HEK293 (cell line): ENCODE measurements around the gene SP2.
A peak's percentile ranks its signal among the peaks of the same experiment; 100 is the strongest.

Experiments
- CTCF ChIA-PET: fragments of 350-600 bp; formaldehyde crosslinking; extraction: SDS; loops from one replicate; lab custom pipeline; 2021; ENCODE audit warnings: antibody characterized with exemption; lab: Yijun Ruan, JAX
- POLR2A ChIA-PET: fragments of 300-600 bp; formaldehyde crosslinking; extraction: SDS; loops from one replicate; lab custom pipeline; 2020; ENCODE audit warnings: antibody characterized with exemption, inconsistent platforms; lab: Yijun Ruan, JAX
- H3K27ac ChIP-seq: fragments of 200-500 bp; sonication (Bioruptor generic); 2 replicates; pipeline ENCODE4 v1.5.1; 2014; ENCODE audit warnings: low read depth, low read length, control low read depth, inconsistent platforms; ENCODE audit errors: extremely low read depth
- H3K36me3 ChIP-seq, 2 experiments: fragments of 200-500 bp in 1 of 2; sonication (Bioruptor generic) in 1 of 2; 1 replicate in 1 of 2; 2 replicates in 1 of 2; pipeline ENCODE4 v1.5.1; 2014 to 2017; ENCODE audit warnings: inconsistent platforms in 2 of 2, low read length in 2 of 2; ENCODE audit not compliant: control insufficient read depth in 2 of 2, insufficient read depth in 1 of 2
- H3K4me1 ChIP-seq: fragments of 200-500 bp; sonication (Bioruptor generic); 2 replicates; pipeline ENCODE4 v1.5.1; 2014; ENCODE audit warnings: mild to moderate bottlenecking, low read length, inconsistent platforms; ENCODE audit not compliant: control insufficient read depth, insufficient read depth
- H3K4me3 ChIP-seq: 2 replicates; pipeline ENCODE4 v1.5.1; 2011; ENCODE audit warnings: low read depth, mild to moderate bottlenecking, control low read depth, low read length, moderate library complexity
- H3K9me3 ChIP-seq: fragments of 200-500 bp; sonication (Bioruptor generic); 2 replicates; pipeline ENCODE4 v1.5.1; 2014; ENCODE audit warnings: low read depth, low read length, inconsistent platforms; ENCODE audit not compliant: control insufficient read depth, insufficient read depth
- BCL11A ChIP-seq: fragments of 450-650 bp; formaldehyde crosslinking; IDR thresholded peaks from 2 replicates; pipeline ENCODE4 v1.5.1; 2016; ENCODE audit warnings: low read depth, missing biosample characterization, missing genetic modification characterization
- CTCF ChIP-seq: fragments of 450-650 bp; formaldehyde crosslinking; IDR thresholded peaks from 2 replicates; pipeline ENCODE4 v1.5.1; 2016; ENCODE audit warnings: missing biosample characterization, missing genetic modification characterization
- HOXA7 ChIP-seq: sonication (generic); formaldehyde crosslinking; IDR thresholded peaks from 2 replicates; pipeline ENCODE4 v1.8.1; 2022; ENCODE audit warnings: missing genetic modification reagents, borderline replicate concordance
- KLF16 ChIP-seq: fragments of 450-650 bp; formaldehyde crosslinking; IDR thresholded peaks from 2 replicates; pipeline ENCODE4 v1.5.1; 2017; ENCODE audit warnings: missing biosample characterization, missing genetic modification characterization
- KLF9 ChIP-seq: fragments of 450-650 bp; formaldehyde crosslinking; IDR thresholded peaks from 2 replicates; pipeline ENCODE4 v1.5.1; 2016; ENCODE audit warnings: missing biosample characterization, missing genetic modification characterization, low read depth
- REST ChIP-seq: fragments of 450-650 bp; formaldehyde crosslinking; IDR thresholded peaks from 2 replicates; pipeline ENCODE4 v1.5.1; 2016; ENCODE audit warnings: missing biosample characterization, missing genetic modification characterization
- SCRT2 ChIP-seq: fragments of 450-650 bp; formaldehyde crosslinking; IDR thresholded peaks from 2 replicates; pipeline ENCODE4 v1.5.1; 2016; ENCODE audit warnings: missing biosample characterization, missing genetic modification characterization
- ZBTB17 ChIP-seq: fragments of 450-650 bp; formaldehyde crosslinking; IDR thresholded peaks from 2 replicates; pipeline ENCODE4 v1.5.1; 2016; ENCODE audit warnings: missing biosample characterization, missing genetic modification characterization
- ZBTB6 ChIP-seq: fragments of 450-650 bp; formaldehyde crosslinking; IDR thresholded peaks from 2 replicates; pipeline ENCODE4 v1.5.1; 2017; ENCODE audit warnings: missing biosample characterization, missing genetic modification characterization
- ZBTB7A ChIP-seq: fragments of 450-650 bp; formaldehyde crosslinking; IDR thresholded peaks from 2 replicates; pipeline ENCODE4 v1.5.1; 2016; ENCODE audit warnings: low read depth, missing biosample characterization, missing genetic modification characterization
- ZEB2 ChIP-seq: fragments of 450-650 bp; formaldehyde crosslinking; IDR thresholded peaks from 2 replicates; pipeline ENCODE4 v1.5.1; 2016; ENCODE audit warnings: missing biosample characterization, missing genetic modification characterization
- ZNF10 ChIP-seq: fragments of 450-650 bp; formaldehyde crosslinking; IDR thresholded peaks from 2 replicates; pipeline ENCODE4 v1.5.1; 2017; ENCODE audit warnings: missing biosample characterization, missing genetic modification characterization
- ZNF138 ChIP-seq: fragments of 450-650 bp; formaldehyde crosslinking; IDR thresholded peaks from 2 replicates; pipeline ENCODE4 v1.5.1; 2016; ENCODE audit warnings: missing biosample characterization, missing genetic modification characterization, borderline replicate concordance
- ZNF146 ChIP-seq: fragments of 450-650 bp; formaldehyde crosslinking; IDR thresholded peaks from 2 replicates; pipeline ENCODE4 v1.5.1; 2016; ENCODE audit warnings: missing biosample characterization, missing genetic modification characterization
- ZNF184 ChIP-seq: fragments of 450-650 bp; IDR thresholded peaks from 2 replicates; pipeline ENCODE4 v1.5.1; 2018; ENCODE audit warnings: missing biosample characterization, mild to moderate bottlenecking, missing genetic modification characterization
- ZNF2 ChIP-seq: fragments of 450-650 bp; formaldehyde crosslinking; IDR thresholded peaks from 2 replicates; pipeline ENCODE4 v1.5.1; 2016; ENCODE audit warnings: missing biosample characterization, missing genetic modification characterization
- ZNF221 ChIP-seq: fragments of 450-650 bp; formaldehyde crosslinking; IDR thresholded peaks from 2 replicates; pipeline ENCODE4 v1.5.1; 2017; ENCODE audit warnings: missing biosample characterization, missing genetic modification characterization, borderline replicate concordance
- ZNF248 ChIP-seq: fragments of 450-650 bp; formaldehyde crosslinking; IDR thresholded peaks from 2 replicates; pipeline ENCODE4 v1.5.1; 2017; ENCODE audit warnings: missing biosample characterization, missing genetic modification characterization
- ZNF274 ChIP-seq, 2 experiments: fragments of 200-500 bp in 1 of 2; fragments of 450-650 bp in 1 of 2; sonication (Bioruptor generic) in 1 of 2; formaldehyde crosslinking in 1 of 2; IDR thresholded peaks; 2 replicates each; pipeline versions ENCODE4 v1.5.1 to v1.6.1; 2014 to 2016; ENCODE audit warnings: borderline replicate concordance in 1 of 2, inconsistent platforms in 1 of 2, low read length in 1 of 2, missing biosample characterization in 1 of 2, missing genetic modification characterization in 1 of 2
- ZNF280C ChIP-seq: fragments of 450-650 bp; formaldehyde crosslinking; IDR thresholded peaks from 2 replicates; pipeline ENCODE4 v1.5.1; 2016; ENCODE audit warnings: missing biosample characterization, missing genetic modification characterization
- ZNF335 ChIP-seq: fragments of 450-650 bp; formaldehyde crosslinking; conservative IDR thresholded peaks from 2 replicates; pipeline ENCODE4 v1.5.1; 2016; ENCODE audit warnings: missing biosample characterization, missing genetic modification characterization
- ZNF354C ChIP-seq: fragments of 450-650 bp; formaldehyde crosslinking; IDR thresholded peaks from 2 replicates; pipeline ENCODE4 v1.5.1; 2016; ENCODE audit warnings: missing biosample characterization, missing genetic modification characterization, low read depth, borderline replicate concordance
- ZNF426 ChIP-seq: fragments of 450-650 bp; formaldehyde crosslinking; IDR thresholded peaks from 2 replicates; pipeline ENCODE4 v1.5.1; 2017; ENCODE audit warnings: missing biosample characterization, missing genetic modification characterization, mild to moderate bottlenecking, inconsistent platforms, moderate library complexity
- ZNF433 ChIP-seq: fragments of 450-650 bp; formaldehyde crosslinking; IDR thresholded peaks from 2 replicates; pipeline ENCODE4 v1.5.1; 2016; ENCODE audit warnings: missing biosample characterization, missing genetic modification characterization, low read depth
- ZNF48 ChIP-seq: fragments of 450-650 bp; formaldehyde crosslinking; IDR thresholded peaks from 2 replicates; pipeline ENCODE4 v1.5.1; 2016; ENCODE audit warnings: missing biosample characterization, missing genetic modification characterization
- ZNF561 ChIP-seq: fragments of 450-650 bp; IDR thresholded peaks from 2 replicates; pipeline ENCODE4 v1.5.1; 2018; ENCODE audit warnings: missing biosample characterization, missing genetic modification characterization, borderline replicate concordance
- ZNF621 ChIP-seq: fragments of 450-650 bp; formaldehyde crosslinking; IDR thresholded peaks from 2 replicates; pipeline ENCODE4 v1.5.1; 2017; ENCODE audit warnings: missing biosample characterization, missing genetic modification characterization
- ZNF776 ChIP-seq: fragments of 450-650 bp; formaldehyde crosslinking; IDR thresholded peaks from 2 replicates; pipeline ENCODE4 v1.5.0; 2017; ENCODE audit warnings: missing biosample characterization, missing genetic modification characterization, borderline replicate concordance
- ZSCAN30 ChIP-seq: fragments of 450-650 bp; IDR thresholded peaks from 2 replicates; pipeline ENCODE4 v1.5.1; 2018; ENCODE audit warnings: missing biosample characterization, mild to moderate bottlenecking, missing genetic modification characterization, moderate library complexity

SP2 gene

GRCh38 chr17:47889734-47890529, 6.1 kb upstream of the SP2 start:
- Histone ChIP-seq H3K4me1 (peaks cover 2% of the 10 kb centered on the region; the same call in 1 of the 2 replicates), H3K27ac (no peak overlapping the region), H3K9me3 (no peaks in the 10 kb centered on the region), H3K4me3 (no peak overlapping the region), H3K36me3 (no peaks in the 10 kb centered on the region)
- ChIA-PET POLR2A (interaction anchor here (0.6 to 4.5 kb wide), 9 partner anchors 9 to 196 kb away, joined by 3 to 29 read pairs (median 4); partner anchors contain the start of genes LRRC46, MRPL10, OSBPL7 and SCRN2), CTCF (interaction anchor here (0.5 to 18.5 kb wide), 46 partner anchors 9 to 994 kb away, joined by 3 to 837 read pairs (median 4); partner anchors contain the start of genes LRRC46, MRPL10, OSBPL7 and PNPO)
- TF ChIP-seq ZNF221: no peak
- TF ChIP-seq ZNF335 (tag by site-specific recombination): peak; percentile 26; the same call in 1 of the 2 replicates
- no peak for TF ChIP-seq ZNF776 (tag by site-specific recombination)
- TF ChIP-seq ZNF354C (tag by site-specific recombination): no peak
- TF ChIP-seq ZNF561: peak; percentile 64
- 0 out of 2 replicates have a peak, but pooled peaks have one; percentile 18 for TF ChIP-seq REST
- TF ChIP-seq KLF16 (tag by site-specific recombination): no peak
- peak; percentile 98 for TF ChIP-seq ZSCAN30 (tag by site-specific recombination)
- no peak for TF ChIP-seq ZBTB7A
- TF ChIP-seq ZBTB6 (tag by site-specific recombination): no peak; the same call in 1 of the 2 replicates
- TF ChIP-seq ZBTB17 (tag by site-specific recombination): peak; percentile 26; the same call in 1 of the 2 replicates
- TF ChIP-seq BCL11A (tag by site-specific recombination): no peak
- peak; percentile 94 for TF ChIP-seq CTCF
- TF ChIP-seq ZNF274 (IDR thresholded peaks at IDR 0.05; ENCODE audit: low read length): no peak
- TF ChIP-seq ZNF274 (tag by site-specific recombination; IDR thresholded peaks at IDR 0.05; ENCODE audit: borderline replicate concordance): no peak
- TF ChIP-seq ZNF426 (tag by site-specific recombination): no peak
- TF ChIP-seq ZNF433 (tag by site-specific recombination): no peak
- TF ChIP-seq ZNF138: no peak
- TF ChIP-seq ZNF280C (tag by site-specific recombination): no peak
- no peak for TF ChIP-seq ZNF146 (tag by site-specific recombination)
- peak; percentile 70 for TF ChIP-seq ZEB2 (tag by site-specific recombination)
- no peak for TF ChIP-seq ZNF621 (tag by site-specific recombination)
- TF ChIP-seq ZNF184 (tag by site-specific recombination): 0 out of 2 replicates have a peak, but pooled peaks have one; percentile 34
- no peak for TF ChIP-seq SCRT2 (tag by site-specific recombination)
- no peak for TF ChIP-seq KLF9 (tag by site-specific recombination)
- TF ChIP-seq ZNF248: no peak
- TF ChIP-seq ZNF48: no peak
- no peak for TF ChIP-seq HOXA7 (CRISPR knock-in tag)
- peak; percentile 32; the same call in 1 of the 2 replicates for TF ChIP-seq ZNF2 (tag by site-specific recombination)
- TF ChIP-seq ZNF10: peak; percentile 33; the same call in 1 of the 2 replicates
